KOPT-K1 (cell line): Measurements from ENCODE around the gene TMEM259.

Experiments used
- H3K27ac ChIP-seq: fragments of 200-600 bp; sonication (generic); 2 replicates; pipeline ENCODE4 v1.5.1; 2016; ENCODE audit warnings: antibody characterized with exemption, mild to moderate bottlenecking, low read depth, low read length; ENCODE audit not compliant: poor library complexity, severe bottlenecking
- H3K36me3 ChIP-seq: fragments of 200-600 bp; sonication (generic); 2 replicates; pipeline ENCODE4 v1.5.1; 2017; ENCODE audit warnings: antibody characterized with exemption, mild to moderate bottlenecking, low read length, moderate library complexity; ENCODE audit not compliant: insufficient read depth
- H3K9me3 ChIP-seq: fragments of 200-600 bp; sonication (generic); 2 replicates; pipeline ENCODE4 v1.5.1; 2017; ENCODE audit warnings: antibody characterized with exemption, low read length, mild to moderate bottlenecking; ENCODE audit not compliant: insufficient read depth, poor library complexity, severe bottlenecking

Gene TMEM259

GRCh38 chr19:964116-964520, 56.8 kb downstream of the TMEM259 start:
- H3K9me3 ChIP-seq: no peaks in the 10 kb centered on the region
- H3K27ac ChIP-seq: no peak overlapping the region
- peaks cover 15% of the 10 kb centered on the region; the same call in 1 of the 2 replicates for H3K36me3 ChIP-seq

GRCh38 chr19:963486-963951, 57.4 kb downstream of the TMEM259 start:
- no peaks in the 10 kb centered on the region for H3K9me3 ChIP-seq
- H3K36me3 ChIP-seq: peaks cover 11% of the 10 kb centered on the region; the same call in 1 of the 2 replicates
- H3K27ac ChIP-seq: no peak overlapping the region

GRCh38 chr19:962683-963400, 58.1 kb downstream of the TMEM259 start:
- Histone ChIP-seq H3K27ac (no peak overlapping the region), H3K36me3 (peaks cover 9% of the 10 kb centered on the region; the same call in 1 of the 2 replicates), H3K9me3 (no peaks in the 10 kb centered on the region)

GRCh38 chr19:961866-962620, 58.9 kb downstream of the TMEM259 start:
- H3K27ac ChIP-seq: no peak overlapping the region
- no peaks in the 10 kb centered on the region for H3K9me3 ChIP-seq
- peaks cover 9% of the 10 kb centered on the region; the same call in 1 of the 2 replicates for H3K36me3 ChIP-seq

- H3K9me3 ChIP-seq: no peaks in the 10 kb centered on the region
- H3K27ac ChIP-seq: no peak overlapping the region
- H3K36me3 ChIP-seq: peaks cover 9% of the 10 kb centered on the region; the same call in 1 of the 2 replicates
Observed at GRCh38 chr19:960601-960938, 60.4 kb downstream of the TMEM259 start.

GRCh38 chr19:960020-960419, 60.9 kb downstream of the TMEM259 start:
- H3K9me3 ChIP-seq: no peaks in the 10 kb centered on the region
- no peak overlapping the region for H3K27ac ChIP-seq
- H3K36me3 ChIP-seq: peaks cover 4% of the 10 kb centered on the region; the same call in 1 of the 2 replicates
